ENCODE measurements around the gene MUC5B. TPM values are rescaled to one million over a fixed set of nuclear protein-coding genes. Genes with fewer than 3 reads are reported as not detected.

The MUC5B gene
- total RNA-seq, 2 donors from 2014 or later: not detected

GRCh38 chr11:1281974-1282365, 59.1 kb downstream of the MUC5B start:
- no peak for DNase-seq (ENCODE audit: low spot score)
- Histone ChIP-seq H3K9me3 (no peaks in the 10 kb centered on the region), H3K36me3 (peaks cover 80% of the 10 kb centered on the region), H3K27ac (no peak overlapping the region), H3K4me1 (peaks cover 0 to 8% of the 10 kb centered on the region in 2 donors), H3K4me3 (no peak overlapping the region), H3K27me3 (no peaks in the 10 kb centered on the region)
- no peak for TF ChIP-seq CTCF (IDR thresholded peaks at IDR 0.05)

GRCh38 chr11:1283091-1283511, 60.2 kb downstream of the MUC5B start:
- Histone ChIP-seq H3K4me1 (peaks cover 0 to 8% of the 10 kb centered on the region in 2 donors), H3K27me3 (no peaks in the 10 kb centered on the region), H3K36me3 (peaks cover 81% of the 10 kb centered on the region), H3K27ac (no peak overlapping the region), H3K9me3 (no peaks in the 10 kb centered on the region), H3K4me3 (no peak overlapping the region)
- no peak for TF ChIP-seq CTCF (IDR thresholded peaks at IDR 0.05)
- no peak for DNase-seq (ENCODE audit: low spot score)

- Histone ChIP-seq H3K4me1 (peaks cover 0 to 8% of the 10 kb centered on the region in 2 donors), H3K36me3 (peaks cover 86% of the 10 kb centered on the region), H3K27ac (no peak overlapping the region), H3K9me3 (no peaks in the 10 kb centered on the region), H3K27me3 (no peaks in the 10 kb centered on the region), H3K4me3 (no peak overlapping the region)
- DNase-seq (ENCODE audit: low spot score): no peak
- TF ChIP-seq CTCF (IDR thresholded peaks at IDR 0.05): no peak
These were observed 61.0 kb downstream of the MUC5B start for GRCh38 chr11:1283906-1284305.

GRCh38 chr11:1285316-1285744, 62.5 kb downstream of the MUC5B start:
- no peak for DNase-seq (ENCODE audit: low spot score)
- H3K9me3 ChIP-seq: no peaks in the 10 kb centered on the region
- no peak overlapping the region for H3K4me3 ChIP-seq
- peaks cover 0 to 8% of the 10 kb centered on the region in 2 donors for H3K4me1 ChIP-seq
- H3K27ac ChIP-seq: no peak overlapping the region
- H3K27me3 ChIP-seq: no peaks in the 10 kb centered on the region
- H3K36me3 ChIP-seq: peaks cover 85% of the 10 kb centered on the region
- TF ChIP-seq CTCF (IDR thresholded peaks at IDR 0.05): no peak

GRCh38 chr11:1285876-1286275, 63.0 kb downstream of the MUC5B start:
- peaks cover 86% of the 10 kb centered on the region for H3K36me3 ChIP-seq
- no peak for DNase-seq (ENCODE audit: low spot score)
- TF ChIP-seq CTCF (IDR thresholded peaks at IDR 0.05): no peak
- no peaks in the 10 kb centered on the region for H3K27me3 ChIP-seq
- H3K4me3 ChIP-seq: no peak overlapping the region
- H3K9me3 ChIP-seq: no peaks in the 10 kb centered on the region
- H3K27ac ChIP-seq: no peak overlapping the region
- peaks cover 0 to 8% of the 10 kb centered on the region in 2 donors for H3K4me1 ChIP-seq

DNA sequence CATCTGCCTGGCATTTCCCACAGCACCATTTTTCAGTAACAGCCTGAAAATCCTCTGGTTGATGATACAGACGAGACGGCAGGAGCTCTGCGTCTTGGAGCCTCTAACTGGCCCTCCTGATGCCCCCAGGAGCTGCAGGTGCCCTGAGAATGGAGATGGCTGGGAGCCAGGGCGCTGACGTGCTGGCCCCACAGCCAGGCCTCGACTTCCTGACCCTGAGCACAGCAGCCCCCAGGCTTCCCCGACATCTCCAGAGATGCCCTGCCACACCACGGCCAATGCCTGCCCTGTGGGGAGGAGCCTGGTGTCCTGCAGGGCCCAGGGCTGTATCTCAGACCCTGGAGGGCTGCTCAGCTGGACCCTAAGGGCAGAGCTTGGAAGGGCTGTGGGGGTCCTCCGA, 65.1 kb downstream of the MUC5B start:
- no peak for TF ChIP-seq CTCF (IDR thresholded peaks at IDR 0.05)
- Histone ChIP-seq H3K27ac (no peak overlapping the region), H3K36me3 (peaks cover 80% of the 10 kb centered on the region), H3K4me3 (no peak overlapping the region), H3K4me1 (no peaks in the 10 kb centered on the region), H3K9me3 (no peaks in the 10 kb centered on the region), H3K27me3 (no peaks in the 10 kb centered on the region)
- no peak for DNase-seq (ENCODE audit: low spot score)

Measured in right atrium auricular region (tissue), 2 donors.